ENCODE data around the gene ST6GALNAC5. TPM values are rescaled to one million over a fixed set of nuclear protein-coding genes. Genes with fewer than 3 reads are reported as not detected.

Gene ST6GALNAC5
- total RNA-seq, 1 donor from 2014 or later = not detected

DNA sequence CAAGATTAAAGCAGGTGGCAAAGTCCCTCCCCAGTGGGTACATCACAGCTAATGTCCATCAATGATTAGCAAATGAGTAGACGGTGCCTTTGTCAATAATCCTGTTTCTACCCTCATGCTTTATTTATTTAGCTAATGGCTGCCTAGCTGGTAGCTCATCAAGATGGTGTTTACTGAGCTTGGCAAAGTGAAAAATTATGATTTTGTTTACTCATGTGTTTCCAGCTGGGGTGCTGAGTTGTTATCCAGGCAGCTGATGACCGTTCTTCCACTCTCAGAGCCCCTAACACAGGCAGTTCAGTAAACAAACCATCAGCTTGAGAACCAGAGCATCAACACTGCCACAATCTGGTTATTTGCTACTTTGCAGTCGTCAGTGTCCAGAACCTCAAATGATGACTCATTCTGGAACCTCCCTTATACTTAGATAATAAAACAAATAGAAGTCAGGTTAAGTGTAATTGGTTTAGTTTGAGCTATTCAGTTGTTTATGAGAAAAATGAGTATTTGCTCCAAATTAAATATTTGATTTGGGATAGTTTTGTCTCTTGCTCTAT is 163.9 kb downstream of the ST6GALNAC5 start:
- intact Hi-C loops (cut with micrococcal nuclease) = no loop called here
- no peak overlapping the region for H3K4me3 Mint-ChIP-seq (ENCODE audit: low read depth)
- H3K27me3 Mint-ChIP-seq (ENCODE audit: low read depth) = no peaks in the 10 kb centered on the region
- no peak for DNase-seq (ENCODE audit: low spot score)
- H3K27ac Mint-ChIP-seq = no peak overlapping the region
- no peaks in the 10 kb centered on the region for H3K4me1 Mint-ChIP-seq (ENCODE audit: low read depth)
- H3K9me3 Mint-ChIP-seq = no peaks in the 10 kb centered on the region
- H3K36me3 Mint-ChIP-seq (ENCODE audit: low read depth) = no peaks in the 10 kb centered on the region

DNA sequence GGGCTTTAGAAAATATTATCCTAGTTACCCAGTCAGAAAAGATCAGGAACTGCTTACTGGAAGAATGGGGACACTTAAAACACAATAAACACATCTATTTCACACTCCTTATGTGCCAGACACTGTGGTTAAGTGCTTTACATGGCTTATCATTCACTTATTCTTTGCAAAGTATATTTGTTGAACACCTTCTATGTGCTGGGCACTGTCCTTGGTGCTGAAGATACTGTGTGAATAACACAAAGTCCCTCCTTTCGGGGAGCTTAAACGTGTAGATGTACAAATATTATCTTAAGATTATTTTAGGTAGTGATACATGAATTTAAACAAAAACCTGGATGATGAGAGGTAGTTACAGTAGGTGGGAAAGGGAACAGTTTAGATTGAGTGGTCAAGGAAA is 169.3 kb downstream of the ST6GALNAC5 start:
- Mint-ChIP-seq H3K27me3 (ENCODE audit: low read depth) (no peaks in the 10 kb centered on the region), H3K4me1 (ENCODE audit: low read depth) (no peaks in the 10 kb centered on the region), H3K27ac (no peak overlapping the region), H3K36me3 (ENCODE audit: low read depth) (no peaks in the 10 kb centered on the region), H3K9me3 (peaks cover 5% of the 10 kb centered on the region), H3K4me3 (ENCODE audit: low read depth) (no peak overlapping the region)
- intact Hi-C loops (cut with micrococcal nuclease) = no loop called here
- no peak for DNase-seq (ENCODE audit: low spot score)

DNA sequence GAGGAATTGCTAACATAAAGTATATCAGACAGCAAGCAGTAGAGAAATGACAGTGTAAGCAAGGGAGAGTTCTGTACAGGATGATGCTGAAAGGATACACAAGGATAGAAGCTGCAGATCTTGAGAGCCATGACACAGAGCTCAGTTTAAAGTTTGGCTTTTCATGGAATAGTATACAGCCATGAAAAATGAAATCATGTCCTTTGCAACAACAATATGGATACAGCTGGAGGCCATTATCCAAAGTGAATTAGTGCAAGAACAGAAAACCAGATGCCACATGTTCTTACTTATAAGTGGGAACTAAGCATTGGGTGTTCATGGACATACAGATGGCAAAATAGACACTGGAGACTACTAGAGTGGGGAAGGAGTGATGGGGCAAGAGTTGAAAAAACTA is 169.8 kb downstream of the ST6GALNAC5 start:
- Mint-ChIP-seq H3K27ac (no peak overlapping the region), H3K4me3 (ENCODE audit: low read depth) (no peak overlapping the region), H3K4me1 (ENCODE audit: low read depth) (no peaks in the 10 kb centered on the region), H3K36me3 (ENCODE audit: low read depth) (no peaks in the 10 kb centered on the region), H3K27me3 (ENCODE audit: low read depth) (no peaks in the 10 kb centered on the region), H3K9me3 (peaks cover 5% of the 10 kb centered on the region)
- no peak for DNase-seq (ENCODE audit: low spot score)
- intact Hi-C loops (cut with micrococcal nuclease) = no loop called here

DNA sequence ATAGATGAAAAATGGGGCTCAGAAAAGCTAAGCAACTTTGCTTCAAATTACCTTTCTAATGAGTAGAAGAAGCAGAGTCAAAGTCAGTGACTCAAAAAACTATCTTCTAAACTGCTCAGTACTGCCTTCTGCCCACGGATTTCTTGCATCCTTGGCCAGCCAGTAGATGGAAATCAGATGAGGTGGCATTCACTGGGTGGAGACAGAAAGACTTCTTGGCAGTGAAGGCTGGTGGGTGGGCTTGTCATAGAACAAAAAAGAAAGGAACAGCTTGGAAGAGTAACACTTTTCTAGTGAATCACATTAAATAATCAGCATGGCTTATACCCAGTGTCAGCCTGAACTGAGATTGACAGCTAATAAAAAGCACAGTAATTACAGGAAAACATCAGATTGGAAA is 170.7 kb downstream of the ST6GALNAC5 start:
- no peak overlapping the region for H3K4me3 Mint-ChIP-seq (ENCODE audit: low read depth)
- H3K36me3 Mint-ChIP-seq (ENCODE audit: low read depth) = no peaks in the 10 kb centered on the region
- no peaks in the 10 kb centered on the region for H3K4me1 Mint-ChIP-seq (ENCODE audit: low read depth)
- H3K27me3 Mint-ChIP-seq (ENCODE audit: low read depth) = no peaks in the 10 kb centered on the region
- H3K9me3 Mint-ChIP-seq = peaks cover 5% of the 10 kb centered on the region
- H3K27ac Mint-ChIP-seq = no peak overlapping the region
- DNase-seq (ENCODE audit: low spot score) = no peak
- intact Hi-C loops (cut with micrococcal nuclease) = no loop called here

DNA sequence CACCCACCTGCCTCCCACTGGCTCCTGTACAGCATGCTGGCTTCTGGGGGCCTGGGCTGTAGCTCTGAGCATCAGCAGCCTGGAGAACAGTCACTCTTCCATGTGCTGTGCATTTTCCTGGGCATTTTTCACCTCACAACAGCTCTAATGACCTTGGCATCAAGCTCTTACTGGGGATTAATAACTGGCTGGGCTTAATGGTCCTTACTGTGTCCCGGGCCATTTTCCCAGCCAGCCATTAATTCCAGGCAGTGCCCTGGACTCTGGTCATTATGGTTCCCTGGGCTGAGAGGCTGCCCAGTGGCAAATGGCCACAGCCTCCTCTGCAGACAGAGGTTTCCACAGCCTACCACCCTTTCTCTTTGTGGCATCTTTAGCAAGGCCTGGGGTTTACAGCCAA is 171.8 kb downstream of the ST6GALNAC5 start:
- no peaks in the 10 kb centered on the region for H3K36me3 Mint-ChIP-seq (ENCODE audit: low read depth)
- peaks cover 5% of the 10 kb centered on the region for H3K9me3 Mint-ChIP-seq

DNA sequence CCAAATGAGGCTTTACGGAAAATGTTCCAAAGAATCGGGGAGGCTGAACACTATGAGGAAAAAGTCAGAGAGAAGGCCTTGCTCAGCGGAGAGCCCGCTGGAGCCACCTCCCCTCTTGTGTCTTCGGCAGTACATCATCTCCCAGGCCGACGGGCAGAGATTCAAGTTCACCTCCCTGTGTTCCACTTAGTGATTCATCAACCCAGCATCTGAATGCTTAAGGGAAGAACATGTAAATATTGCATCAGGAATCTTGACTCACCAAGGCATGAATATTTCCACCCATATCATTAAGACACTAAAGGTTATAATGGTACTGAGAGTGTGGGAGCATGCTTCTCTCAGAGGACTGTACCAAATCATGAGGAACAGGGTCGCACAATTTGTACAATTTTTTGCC is 172.5 kb downstream of the ST6GALNAC5 start:
- no peaks in the 10 kb centered on the region for H3K36me3 Mint-ChIP-seq (ENCODE audit: low read depth)
- intact Hi-C loops (cut with micrococcal nuclease) = no loop called here
- no peak for DNase-seq (ENCODE audit: low spot score)
- no peaks in the 10 kb centered on the region for H3K4me1 Mint-ChIP-seq (ENCODE audit: low read depth)
- H3K27ac Mint-ChIP-seq = no peak overlapping the region
- no peak overlapping the region for H3K4me3 Mint-ChIP-seq (ENCODE audit: low read depth)
- peaks cover 5% of the 10 kb centered on the region for H3K9me3 Mint-ChIP-seq
- no peaks in the 10 kb centered on the region for H3K27me3 Mint-ChIP-seq (ENCODE audit: low read depth)

More for the DNA sequence above, 171.8 kb downstream of the ST6GALNAC5 start:
- intact Hi-C loops (cut with micrococcal nuclease) = no loop called here
- no peak for DNase-seq (ENCODE audit: low spot score)
- H3K4me1 Mint-ChIP-seq (ENCODE audit: low read depth) = no peaks in the 10 kb centered on the region
- H3K4me3 Mint-ChIP-seq (ENCODE audit: low read depth) = no peak overlapping the region
- no peaks in the 10 kb centered on the region for H3K27me3 Mint-ChIP-seq (ENCODE audit: low read depth)
- no peak overlapping the region for H3K27ac Mint-ChIP-seq

DNA sequence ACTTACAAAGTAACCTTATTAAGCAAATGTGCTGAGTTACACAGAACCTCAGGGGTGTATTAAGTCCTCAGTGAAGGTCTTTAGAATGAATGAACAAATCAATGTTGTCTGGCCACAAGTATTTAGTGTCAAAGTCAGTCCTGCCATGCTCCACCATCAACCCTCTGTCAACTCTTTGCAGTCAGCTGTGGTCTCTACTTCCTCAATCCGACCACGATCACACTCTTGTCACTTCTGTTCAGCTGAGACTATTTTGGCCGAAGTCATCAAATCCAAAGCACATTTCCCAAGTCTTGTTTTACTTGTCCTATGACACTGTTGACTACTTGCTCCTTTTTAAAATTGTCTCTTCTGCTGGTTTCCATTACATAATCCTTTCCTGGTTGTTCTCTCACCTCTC is 173.5 kb downstream of the ST6GALNAC5 start:
- intact Hi-C loops (cut with micrococcal nuclease) = no loop called here
- H3K36me3 Mint-ChIP-seq (ENCODE audit: low read depth) = no peaks in the 10 kb centered on the region
- no peak overlapping the region for H3K27ac Mint-ChIP-seq
- H3K27me3 Mint-ChIP-seq (ENCODE audit: low read depth) = peaks cover 7% of the 10 kb centered on the region
- no peak for DNase-seq (ENCODE audit: low spot score)
- peaks cover 5% of the 10 kb centered on the region for H3K9me3 Mint-ChIP-seq
- H3K4me3 Mint-ChIP-seq (ENCODE audit: low read depth) = no peak overlapping the region
- no peaks in the 10 kb centered on the region for H3K4me1 Mint-ChIP-seq (ENCODE audit: low read depth)

DNA sequence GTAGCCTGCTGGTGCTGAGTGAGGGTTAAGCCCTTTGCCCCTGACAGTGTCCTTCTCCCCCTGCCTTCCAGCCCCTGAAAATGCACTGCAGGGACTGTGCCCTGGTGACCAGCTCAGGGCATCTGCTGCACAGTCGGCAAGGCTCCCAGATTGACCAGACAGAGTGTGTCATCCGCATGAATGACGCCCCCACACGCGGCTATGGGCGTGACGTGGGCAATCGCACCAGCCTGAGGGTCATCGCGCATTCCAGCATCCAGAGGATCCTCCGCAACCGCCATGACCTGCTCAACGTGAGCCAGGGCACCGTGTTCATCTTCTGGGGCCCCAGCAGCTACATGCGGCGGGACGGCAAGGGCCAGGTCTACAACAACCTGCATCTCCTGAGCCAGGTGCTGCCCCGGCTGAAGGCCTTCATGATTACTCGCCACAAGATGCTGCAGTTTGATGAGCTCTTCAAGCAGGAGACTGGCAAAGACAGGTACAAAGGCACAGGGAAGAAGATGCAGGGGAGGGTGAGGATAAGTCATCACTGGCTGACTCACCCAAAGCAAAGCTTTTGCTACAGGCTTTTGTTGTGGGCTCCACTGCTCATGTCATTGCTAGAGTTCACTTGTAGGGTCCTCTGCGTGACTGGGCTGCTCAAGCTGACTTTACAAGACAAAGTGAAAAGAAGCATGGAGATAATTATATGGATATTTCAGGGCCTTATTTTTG is 177.0 kb downstream of the ST6GALNAC5 start:
- Mint-ChIP-seq H3K9me3 (no peaks in the 10 kb centered on the region), H3K27ac (no peak overlapping the region), H3K36me3 (ENCODE audit: low read depth) (no peaks in the 10 kb centered on the region), H3K4me1 (ENCODE audit: low read depth) (peaks cover 15% of the 10 kb centered on the region), H3K27me3 (ENCODE audit: low read depth) (peaks cover 10% of the 10 kb centered on the region), H3K4me3 (ENCODE audit: low read depth) (no peak overlapping the region)
- intact Hi-C loops (cut with micrococcal nuclease) = no loop called here
- DNase-seq (ENCODE audit: low spot score) = no peak

DNA sequence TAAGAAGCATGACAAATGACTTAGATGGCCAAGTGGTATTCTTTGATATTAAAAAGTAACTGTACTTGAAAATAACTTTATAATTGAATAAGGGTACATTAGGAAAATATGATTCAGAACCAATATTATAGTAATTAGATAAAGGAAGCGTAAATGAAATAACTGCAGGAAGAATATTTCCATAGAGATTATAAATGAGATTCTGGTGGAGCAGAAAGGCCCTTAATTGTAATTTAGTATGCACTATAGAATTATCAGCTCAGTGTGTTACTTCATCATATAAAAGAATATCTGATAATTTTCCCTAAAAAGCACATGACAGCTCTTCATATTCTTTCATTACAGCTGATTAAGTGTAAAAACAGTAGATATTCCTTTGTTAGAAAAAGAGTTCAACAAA is 180.3 kb downstream of the ST6GALNAC5 start:
- intact Hi-C loops (cut with micrococcal nuclease) = no loop called here
- peaks cover 17% of the 10 kb centered on the region for H3K27me3 Mint-ChIP-seq (ENCODE audit: low read depth)
- H3K36me3 Mint-ChIP-seq (ENCODE audit: low read depth) = no peaks in the 10 kb centered on the region
- peaks cover 15% of the 10 kb centered on the region for H3K4me1 Mint-ChIP-seq (ENCODE audit: low read depth)
- no peak overlapping the region for H3K27ac Mint-ChIP-seq
- DNase-seq (ENCODE audit: low spot score) = no peak
- H3K4me3 Mint-ChIP-seq (ENCODE audit: low read depth) = no peak overlapping the region
- H3K9me3 Mint-ChIP-seq = no peaks in the 10 kb centered on the region

DNA sequence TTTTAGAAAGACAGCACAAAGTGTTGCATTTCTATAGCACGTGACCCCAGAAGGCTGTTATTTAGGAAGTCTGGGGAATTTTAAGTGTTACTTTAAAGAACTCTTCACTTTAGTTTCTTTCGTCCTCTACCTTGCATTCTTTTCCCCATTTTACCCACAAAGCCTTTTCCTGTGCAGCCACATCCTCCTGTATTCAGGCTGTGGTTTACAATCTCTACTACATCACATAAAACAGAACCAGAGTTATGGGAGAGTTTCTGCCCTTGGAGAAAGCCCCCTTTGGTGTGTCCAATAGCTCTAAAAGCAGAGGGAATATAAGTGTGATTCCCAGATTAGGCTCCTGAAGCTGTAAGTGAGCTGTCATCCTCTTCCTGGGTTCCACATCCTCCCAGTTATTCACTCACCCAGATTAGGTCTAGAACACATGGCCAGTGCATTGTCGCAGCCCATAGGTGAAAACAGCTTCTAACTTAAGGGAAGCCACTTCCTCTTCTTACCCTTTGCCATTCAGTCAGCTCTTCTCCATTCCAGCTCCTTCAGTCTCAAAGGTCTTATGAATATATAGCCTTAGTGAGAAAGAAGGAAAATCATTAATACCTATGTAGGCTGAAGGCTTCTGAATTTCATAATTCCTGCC is 180.8 kb downstream of the ST6GALNAC5 start:
- Mint-ChIP-seq H3K27me3 (ENCODE audit: low read depth) (peaks cover 17% of the 10 kb centered on the region), H3K9me3 (no peaks in the 10 kb centered on the region), H3K36me3 (ENCODE audit: low read depth) (no peaks in the 10 kb centered on the region), H3K27ac (no peak overlapping the region), H3K4me1 (ENCODE audit: low read depth) (peaks cover 15% of the 10 kb centered on the region), H3K4me3 (ENCODE audit: low read depth) (no peak overlapping the region)
- intact Hi-C loops (cut with micrococcal nuclease) = no loop called here
- no peak for DNase-seq (ENCODE audit: low spot score)

DNA sequence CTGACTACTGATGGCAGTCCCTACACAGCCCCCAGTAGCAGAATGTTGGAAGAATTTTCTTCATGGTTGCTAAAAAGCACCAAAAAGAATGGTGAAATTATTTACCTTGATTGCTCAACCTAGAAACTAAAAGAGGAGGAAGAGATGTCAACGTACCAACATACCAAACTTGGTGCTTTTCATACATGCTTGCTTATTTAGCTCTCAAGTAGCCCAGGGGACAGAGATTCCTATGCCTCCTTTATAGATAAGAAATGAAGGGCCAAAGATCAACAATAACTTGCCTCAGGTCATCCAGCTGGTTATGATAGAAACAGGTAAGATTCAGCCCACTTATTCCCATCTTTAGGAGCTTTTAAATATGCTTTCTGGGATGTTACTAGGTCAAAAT is 181.3 kb downstream of the ST6GALNAC5 start:
- H3K27ac Mint-ChIP-seq = no peak overlapping the region
- no peak overlapping the region for H3K4me3 Mint-ChIP-seq (ENCODE audit: low read depth)
- intact Hi-C loops (cut with micrococcal nuclease) = no loop called here
- peaks cover 17% of the 10 kb centered on the region for H3K27me3 Mint-ChIP-seq (ENCODE audit: low read depth)
- no peaks in the 10 kb centered on the region for H3K36me3 Mint-ChIP-seq (ENCODE audit: low read depth)
- H3K4me1 Mint-ChIP-seq (ENCODE audit: low read depth) = peaks cover 15% of the 10 kb centered on the region
- no peak for DNase-seq (ENCODE audit: low spot score)
- H3K9me3 Mint-ChIP-seq = no peaks in the 10 kb centered on the region

DNA sequence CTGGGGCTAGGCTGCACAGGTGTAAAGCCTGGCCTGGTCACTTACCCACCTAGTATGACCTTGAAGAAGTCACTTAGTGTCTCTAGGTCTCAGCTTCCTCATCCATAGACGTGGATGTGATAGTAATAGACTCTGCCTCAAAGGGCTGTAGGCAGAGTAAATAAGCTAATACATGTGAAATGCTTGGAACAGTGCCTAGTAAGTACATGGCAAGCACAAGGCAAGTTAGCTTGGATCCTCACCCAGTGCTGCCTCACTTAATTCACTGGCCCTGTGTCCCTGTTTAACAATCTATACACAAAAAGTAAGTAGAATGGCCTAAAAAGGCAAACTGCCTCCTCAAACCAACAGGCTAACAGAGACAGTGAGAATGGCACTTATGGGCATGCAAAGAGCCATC is 184.1 kb downstream of the ST6GALNAC5 start:
- Mint-ChIP-seq H3K27me3 (ENCODE audit: low read depth) (peaks cover 8% of the 10 kb centered on the region), H3K4me1 (ENCODE audit: low read depth) (peaks cover 14% of the 10 kb centered on the region), H3K36me3 (ENCODE audit: low read depth) (no peaks in the 10 kb centered on the region), H3K4me3 (ENCODE audit: low read depth) (no peak overlapping the region), H3K27ac (no peak overlapping the region), H3K9me3 (no peaks in the 10 kb centered on the region)
- intact Hi-C loops (cut with micrococcal nuclease) = no loop called here
- DNase-seq (ENCODE audit: low spot score) = no peak

DNA sequence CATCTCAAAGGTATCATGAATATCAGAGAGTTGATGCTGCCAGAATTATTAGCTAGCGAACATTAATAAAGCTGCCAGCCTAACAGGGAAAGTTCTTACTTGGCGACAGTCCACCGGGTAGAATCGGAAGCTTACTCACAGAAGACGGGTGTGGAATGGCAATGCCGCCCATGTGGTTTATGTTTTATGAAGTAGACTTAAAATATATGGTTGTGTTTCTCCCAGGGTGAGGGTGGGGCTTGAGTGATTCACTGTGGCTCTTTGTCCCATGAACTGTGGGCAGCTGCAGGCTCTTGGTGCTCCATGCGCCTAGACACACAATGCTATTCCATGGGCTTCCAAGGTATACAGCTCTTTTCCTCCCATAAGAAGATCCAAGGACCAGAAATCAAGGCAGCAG is 189.2 kb downstream of the ST6GALNAC5 start:
- H3K27me3 Mint-ChIP-seq (ENCODE audit: low read depth) = peaks cover 6% of the 10 kb centered on the region
- H3K4me1 Mint-ChIP-seq (ENCODE audit: low read depth) = no peaks in the 10 kb centered on the region
- intact Hi-C loops (cut with micrococcal nuclease) = no loop called here
- H3K4me3 Mint-ChIP-seq (ENCODE audit: low read depth) = no peak overlapping the region
- no peak overlapping the region for H3K27ac Mint-ChIP-seq
- DNase-seq (ENCODE audit: low spot score) = no peak
- no peaks in the 10 kb centered on the region for H3K36me3 Mint-ChIP-seq (ENCODE audit: low read depth)
- H3K9me3 Mint-ChIP-seq = no peaks in the 10 kb centered on the region

Data from activated T-helper 2 cell treated with anti-CD3 and anti-CD28 coated beads, Interferon-gamma antibody, Interleukin-2, Interleukin-4, amounts not matched to agents 10 μg/mL and 5 μg/mL and 100 μg/mL, durations not matched to agents 14 hours and 24 hours and 36 hours (primary cell).